A549 (cell line): ENCODE results near the gene CX3CL1.

ENCODE experiments used
- BHLHE40 ChIP-seq: IDR thresholded peaks from 2 replicates; pipeline ENCODE4 v1.6.1; 2012; ENCODE audit warnings: low read depth, low read length, inconsistent platforms
- CBX8 ChIP-seq: fragments of 200-600 bp; sonication (generic); IDR thresholded peaks from 2 replicates; pipeline ENCODE4 v1.6.1; 2016
- CTCF ChIP-seq: fragments of >200 bp; sonication (Bioruptor Twin); formaldehyde crosslinking; IDR thresholded peaks from 3 replicates; pipeline ENCODE4 v1.5.1; 2016
- FOSL2 ChIP-seq, 2 experiments: fragments of 450-650 bp in 1 of 2; fragments of >200 bp in 1 of 2; sonication (Bioruptor Twin) in 1 of 2; formaldehyde crosslinking; IDR thresholded peaks; 2 replicates each; pipeline versions ENCODE4 v1.5.0 to v1.6.1; 2016 to 2020; ENCODE audit warnings: mild to moderate bottlenecking in 1 of 2, moderate library complexity in 1 of 2
- JUN ChIP-seq, 2 experiments: fragments of >200 bp; sonication (Bioruptor Twin); formaldehyde crosslinking; IDR thresholded peaks; 2 replicates in 1 of 2; 3 replicates in 1 of 2; pipeline ENCODE4 v1.6.1; 2016 to 2017
- MAZ ChIP-seq: fragments of 150-350 bp; IDR thresholded peaks from 2 replicates; pipeline ENCODE4 v1.6.1; 2014; ENCODE audit warnings: antibody characterized with exemption, low read depth, low read length, borderline replicate concordance
- POLR2A ChIP-seq: IDR thresholded peaks from 2 replicates; pipeline ENCODE4 v1.6.1; 2012; ENCODE audit warnings: mild to moderate bottlenecking, low read length
- REST ChIP-seq: fragments of 200-600 bp; sonication (generic); IDR thresholded peaks from 2 replicates; pipeline ENCODE4 v1.6.1; 2016; ENCODE audit warnings: antibody characterized with exemption, mild to moderate bottlenecking, moderate library complexity
- RFX5 ChIP-seq: fragments of 450-650 bp; IDR thresholded peaks from 2 replicates; pipeline ENCODE4 v1.7.1; 2014; ENCODE audit warnings: antibody characterized with exemption, mild to moderate bottlenecking, moderate library complexity

GRCh38 chr16:57355898-57356414, 16.3 kb upstream of the CX3CL1 start:
- TF ChIP-seq CTCF (no peak), REST (no peak), FOSL2 (IDR thresholded peaks at IDR 0.05) (no peak), FOSL2 (CRISPR knock-in tag; IDR thresholded peaks at IDR 0.05) (no peak), POLR2A (no peak), MAZ (no peak), BHLHE40 (no peak), RFX5 (no peak), JUN (IDR thresholded peaks at IDR 0.05) (no peak), CBX8 (no peak)
